HG03442 (cell line): ENCODE results near the gene MKLN1.
"Not testable (repeated sequence)": the region's sequence is repeated elsewhere in the genome, so short reads cannot be mapped to it uniquely, and the experiment has no call there.

Experiments used
- ATAC-seq: cut with Tn5 transposase; IDR thresholded peaks from one replicate; pipeline ENCODE4 v1.9.1; 2021; ENCODE audit warnings: mild to moderate bottlenecking, moderate library complexity; ENCODE audit not compliant: unreplicated experiment

MKLN1 gene

DNA sequence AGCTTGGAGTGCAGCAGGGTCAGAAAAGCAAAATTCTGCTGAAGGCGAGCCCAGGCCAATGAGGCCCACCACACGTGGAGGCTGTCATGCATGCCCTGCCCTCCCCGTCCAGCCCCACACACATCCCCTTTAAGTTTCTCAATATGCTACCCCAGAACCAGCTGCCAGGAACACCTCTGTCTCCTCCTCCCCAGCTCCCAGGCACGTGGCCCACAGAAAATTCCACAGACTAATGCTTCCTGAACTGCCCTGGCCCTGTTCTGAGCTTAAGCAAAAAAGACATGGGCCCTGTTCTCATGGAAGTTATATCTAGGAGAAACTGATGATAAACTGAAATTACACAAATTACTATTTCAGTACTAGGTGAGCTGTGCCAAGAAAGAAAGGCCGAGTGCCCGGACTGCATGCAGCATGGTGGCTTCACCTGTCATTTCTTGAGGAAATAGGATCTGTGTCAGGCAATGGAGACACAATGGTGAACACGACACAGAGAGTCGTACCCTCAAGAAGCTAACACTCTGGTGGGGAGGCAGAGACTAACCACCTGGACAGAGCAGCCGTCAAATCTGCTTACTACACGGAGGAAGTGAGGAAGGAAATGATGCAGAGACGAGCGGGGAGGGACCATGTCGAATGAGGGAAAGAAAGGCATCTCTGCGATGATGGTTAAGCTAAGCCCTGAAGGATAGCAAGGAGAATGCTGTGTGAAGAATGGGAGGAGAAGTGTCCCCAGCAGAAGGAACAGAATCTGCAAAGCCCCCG, 184.3 kb downstream of the MKLN1 start:
- ATAC-seq, result no peak

DNA sequence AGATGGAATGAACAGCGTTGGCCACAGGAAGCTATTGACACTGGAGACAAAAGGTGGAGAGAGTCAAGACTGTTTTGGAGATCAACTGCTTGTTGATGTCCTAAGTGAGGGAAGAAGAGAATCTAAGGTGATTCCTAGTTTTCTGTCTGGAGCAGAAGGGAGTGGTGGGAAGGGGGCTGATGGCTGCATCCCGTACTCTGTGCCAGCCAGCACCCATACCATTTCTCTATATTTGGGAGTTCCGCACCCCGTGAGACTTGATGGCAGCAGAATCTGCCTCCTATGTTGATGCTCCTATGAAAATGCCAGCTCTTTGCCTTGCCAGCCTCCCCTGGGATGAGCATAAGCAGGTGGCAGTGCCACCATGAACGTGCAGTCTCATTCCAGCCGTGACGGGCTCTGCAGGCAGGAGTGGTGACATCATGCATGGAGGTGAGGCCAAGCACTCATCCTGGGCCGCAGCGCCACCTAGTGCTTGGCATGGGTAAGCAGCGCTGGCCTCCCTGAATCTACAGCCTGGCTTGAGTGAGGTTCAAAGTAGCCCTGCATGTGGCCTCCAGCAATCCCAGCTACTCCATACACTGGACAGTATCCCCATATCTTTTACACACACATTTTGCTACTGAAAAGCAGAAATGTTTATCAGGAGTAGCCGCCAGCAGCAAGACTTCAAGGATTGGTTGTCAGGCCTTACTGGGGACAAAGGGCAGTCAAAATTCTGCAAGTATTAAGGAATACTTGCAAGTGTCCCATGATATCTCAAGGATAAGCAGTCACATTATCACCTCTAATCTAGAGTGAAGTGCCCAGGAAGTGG, 185.8 kb downstream of the MKLN1 start:
- ATAC-seq, result peak; percentile 83

DNA sequence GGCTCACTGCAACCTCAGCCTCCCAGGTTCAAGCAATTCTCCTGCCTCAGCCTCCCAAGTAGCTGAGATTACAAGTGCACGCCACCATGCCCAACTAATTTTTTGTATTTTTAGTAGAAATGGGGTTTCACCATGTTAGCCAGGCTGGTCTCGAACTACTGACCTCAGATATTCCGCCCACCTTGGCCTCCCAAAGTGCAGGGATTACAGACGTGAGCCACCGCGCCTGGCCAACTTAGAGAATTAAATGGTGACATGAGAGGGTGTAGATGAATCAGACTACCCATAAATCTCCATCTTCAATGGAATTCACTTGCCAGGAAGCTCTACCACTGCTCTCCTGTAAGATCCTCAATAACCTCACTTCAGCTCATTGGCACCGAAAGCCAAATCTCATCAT, 187.8 kb downstream of the MKLN1 start:
- not testable (repeated sequence) for ATAC-seq

GRCh38 chr7:131517218-131517923, 189.7 kb downstream of the MKLN1 start:
- ATAC-seq, result no peak

DNA sequence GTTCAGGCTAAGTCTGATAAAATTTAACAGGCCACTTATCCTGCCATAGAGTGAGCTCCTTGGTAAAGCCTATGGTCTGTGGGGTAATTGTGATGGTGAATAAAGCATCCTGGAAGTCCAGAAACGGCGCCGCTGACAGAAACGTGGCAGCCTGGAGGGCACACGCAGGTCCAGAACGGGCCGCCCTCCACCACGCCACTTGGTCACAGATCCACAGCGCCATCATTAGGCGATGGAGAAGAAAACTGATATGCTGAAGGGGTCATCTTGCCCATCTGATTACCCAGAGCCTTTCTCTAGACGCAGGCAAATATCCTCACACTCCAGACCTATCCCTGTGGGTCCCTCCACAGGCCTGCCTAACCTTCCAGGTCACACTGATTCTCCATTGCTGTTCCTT, 190.9 kb downstream of the MKLN1 start:
- ATAC-seq, result no peak

GRCh38 chr7:131521651-131522163, 194.0 kb downstream of the MKLN1 start:
- ATAC-seq, result no peak

GRCh38 chr7:131522325-131522930, 194.8 kb downstream of the MKLN1 start:
- ATAC-seq, result peak; percentile 59

GRCh38 chr7:131524115-131524514, 196.4 kb downstream of the MKLN1 start:
- no peak for ATAC-seq

- ATAC-seq, result no peak
These were observed 197.0 kb downstream of the MKLN1 start for GRCh38 chr7:131524703-131525102.

- no peak for ATAC-seq
These were observed 198.1 kb downstream of the MKLN1 start for GRCh38 chr7:131525820-131526219.

DNA sequence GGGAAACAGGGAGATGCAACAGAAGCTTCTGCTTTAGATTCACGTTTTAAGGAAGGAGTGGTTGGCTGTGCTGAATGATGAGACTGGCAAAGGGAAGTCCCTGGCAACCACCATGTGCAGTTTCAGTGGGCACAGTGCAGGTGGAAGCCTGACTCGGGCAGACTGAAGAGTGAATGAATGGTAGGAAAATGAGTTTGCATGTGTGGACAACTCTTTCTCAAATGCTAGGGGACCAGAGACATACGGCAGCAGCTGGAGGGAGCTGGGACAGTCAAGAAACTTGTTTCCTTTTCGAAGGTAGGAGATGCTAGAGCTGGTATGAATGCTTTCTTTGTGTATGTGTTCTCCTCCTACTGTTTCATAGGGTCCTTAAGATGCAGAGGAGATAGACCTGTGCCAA, 199.8 kb downstream of the MKLN1 start:
- no peak for ATAC-seq

- ATAC-seq, result no peak
These were observed 201.5 kb downstream of the MKLN1 start for GRCh38 chr7:131529179-131529578.

DNA sequence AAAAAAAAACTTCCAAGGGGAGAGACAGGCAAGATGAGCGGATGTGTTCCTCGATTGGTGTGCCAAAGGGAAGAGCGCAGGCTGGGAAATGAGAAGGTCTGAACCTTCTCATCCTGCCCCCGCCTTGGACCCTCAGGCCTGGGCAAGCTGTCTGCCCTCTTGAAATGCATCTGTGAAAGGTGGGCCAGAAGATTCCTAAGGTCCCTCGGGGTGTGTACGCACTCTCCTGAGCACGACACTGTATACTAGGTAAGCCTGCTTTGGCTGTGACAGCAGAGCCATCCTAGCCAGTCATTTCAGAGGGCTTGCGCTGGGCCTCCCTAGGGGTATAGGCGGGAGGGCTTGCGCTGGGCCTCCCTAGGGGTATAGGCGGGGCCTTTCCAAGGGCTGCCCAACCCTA, 201.9 kb downstream of the MKLN1 start:
- ATAC-seq, result no peak

DNA sequence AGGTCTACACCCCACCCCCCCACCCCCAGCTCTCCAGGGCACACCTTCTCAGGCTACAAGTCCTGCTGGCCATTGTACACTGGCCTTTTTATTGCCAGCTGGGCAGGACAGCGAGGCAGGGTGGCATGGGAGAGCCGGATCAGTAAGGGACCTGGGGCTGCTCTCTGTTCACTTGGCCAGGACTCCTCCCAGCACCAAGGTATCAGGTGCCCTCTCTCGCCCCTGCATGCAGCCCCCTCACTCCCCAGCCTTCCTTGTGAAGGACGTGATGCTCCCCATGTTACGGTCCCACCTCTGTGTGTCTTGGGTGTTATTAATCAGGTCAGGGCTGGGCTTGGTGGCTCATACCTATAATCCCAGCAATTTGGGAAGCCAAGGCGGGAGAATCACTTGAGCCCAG, 202.5 kb downstream of the MKLN1 start:
- ATAC-seq, result no peak

DNA sequence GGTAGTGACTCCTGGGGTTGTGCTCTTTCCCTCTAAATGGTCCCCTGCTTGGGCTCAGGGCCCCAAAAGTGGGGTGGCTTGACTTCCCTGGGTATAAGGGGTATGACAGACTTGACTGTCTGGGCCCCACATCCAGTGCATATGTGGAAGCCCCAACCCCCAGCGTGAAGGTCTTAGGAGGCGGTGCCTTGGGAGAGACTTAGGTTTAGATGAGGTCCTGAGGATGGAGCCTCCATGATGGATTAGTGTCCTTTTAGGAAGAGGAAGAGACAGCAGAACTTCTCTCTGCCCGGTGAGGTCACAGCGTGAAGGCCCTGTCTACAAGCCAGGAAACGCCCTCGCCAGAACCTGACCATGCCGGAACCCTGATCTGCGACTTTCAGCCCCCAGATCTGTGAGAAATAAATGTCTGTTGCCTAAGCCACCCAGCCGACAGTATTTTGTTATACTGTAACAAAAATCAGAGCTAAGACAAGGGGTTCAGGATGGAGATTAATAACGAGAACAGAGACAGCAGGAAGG, 205.0 kb downstream of the MKLN1 start:
- ATAC-seq, result no peak

- no peak for ATAC-seq
These were observed 205.5 kb downstream of the MKLN1 start for GRCh38 chr7:131533151-131533559.

GRCh38 chr7:131533566-131534561, 206.2 kb downstream of the MKLN1 start:
- no peak for ATAC-seq

DNA sequence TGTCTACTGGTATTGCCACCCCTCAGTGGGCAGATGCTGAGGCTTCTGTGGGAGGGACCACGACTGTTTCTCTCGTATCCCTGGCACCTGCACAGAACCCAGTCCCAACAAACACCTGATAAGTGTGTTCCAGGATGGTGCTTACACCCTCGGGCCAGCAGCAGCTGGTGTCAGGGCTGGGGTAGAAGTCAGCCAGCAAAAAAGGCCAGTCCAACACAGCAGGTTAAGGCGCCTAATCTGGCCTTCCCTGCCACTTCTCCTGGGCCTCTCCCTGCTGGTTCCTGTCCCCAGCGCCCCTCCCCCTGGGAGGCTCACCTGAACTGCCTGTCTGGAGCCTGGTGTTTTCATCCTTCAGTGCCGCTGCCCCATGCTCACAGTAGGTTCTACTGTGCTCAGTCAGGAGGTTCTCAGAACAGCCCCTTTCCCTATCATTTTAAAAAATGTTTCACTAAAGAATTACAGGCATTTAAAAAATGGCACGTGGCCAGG, 208.7 kb downstream of the MKLN1 start:
- ATAC-seq, result no peak

- no peak for ATAC-seq
These were observed 209.9 kb downstream of the MKLN1 start for GRCh38 chr7:131537571-131537978.
